Small intestine (tissue), 7 donors: Measurements from ENCODE around the gene MELK. TPM values are rescaled to one million over a fixed set of nuclear protein-coding genes. Genes with fewer than 3 reads are reported as not detected.
"Not testable (repeated sequence)": the region's sequence is repeated elsewhere in the genome, so short reads cannot be mapped to it uniquely, and the experiment has no call there.

Experiments
- DNase-seq, 2 donors: peaks; one replicate each; pipeline versions ENCODE4 v3.0.0 to v3.0.0-alpha.2; 2013
- FAIRE-seq: peaks from 2 replicates; lab custom pipeline; 2012; peaks lifted over from hg19 to GRCh38; lab: Jason Lieb, UNC
- H3K27ac ChIP-seq, 3 donors: one replicate each; pipeline ENCODE4 v1.5.1; 2013; ENCODE audit warnings: low read length in 2 of 3, mild to moderate bottlenecking in 2 of 3, control low read depth in 1 of 3, inconsistent platforms in 1 of 3, low read depth in 1 of 3, moderate library complexity in 1 of 3
- H3K27me3 ChIP-seq, 3 donors: one replicate each; pipeline ENCODE4 v1.6.1; 2013; ENCODE audit warnings: low read length in 3 of 3, inconsistent platforms in 1 of 3; ENCODE audit not compliant: control insufficient read depth in 3 of 3, insufficient read depth in 3 of 3
- H3K36me3 ChIP-seq, 3 donors: one replicate each; pipeline ENCODE4 v1.6.1; 2013; ENCODE audit warnings: low read length in 3 of 3, inconsistent platforms in 1 of 3, low read depth in 1 of 3, mild to moderate bottlenecking in 1 of 3, moderate library complexity in 1 of 3; ENCODE audit not compliant: control insufficient read depth in 3 of 3, insufficient read depth in 2 of 3
- H3K4me1 ChIP-seq, 3 donors: one replicate each; pipeline ENCODE4 v1.6.1; 2013; ENCODE audit warnings: low read length in 2 of 3, inconsistent platforms in 1 of 3, low read depth in 1 of 3, mild to moderate bottlenecking in 1 of 3, moderate library complexity in 1 of 3; ENCODE audit not compliant: control insufficient read depth in 3 of 3, insufficient read depth in 2 of 3
- H3K4me3 ChIP-seq, 3 donors: one replicate each; pipeline ENCODE4 v1.5.1; 2013; ENCODE audit warnings: low read length in 3 of 3, control low read depth in 1 of 3, inconsistent platforms in 1 of 3, low read depth in 1 of 3, mild to moderate bottlenecking in 1 of 3, moderate library complexity in 1 of 3
- H3K9me3 ChIP-seq, 2 donors: one replicate each; pipeline ENCODE4 v1.6.1; 2013; ENCODE audit warnings: low read depth in 1 of 2, low read length in 1 of 2; ENCODE audit not compliant: control insufficient read depth in 2 of 2, insufficient read depth in 1 of 2
- WGBS, 3 donors: extraction: QIAGEN DNeasy Blood & Tissue Kit; methylation state at CpG; one replicate each; pipeline ENCODE4 v1.1.7; 2013; 5-methylcytosine and 5-hydroxymethylcytosine counted together
- polyA plus RNA-seq, 4 donors: library from polyadenylated mRNA; stranded (reverse) in 3 of 4; unstranded in 1 of 4; fragments of 200-250 nt in 3 of 4; fragments of 120-200 nt in 1 of 4; gene quantifications; one replicate each; pipeline versions ENCODE4 v1.2.1 to v1.2.3, GENCODE V29; 2013
- donor health status: healthy with polysubstance abuse.
- donor health status: control.
- donor health status: control.
- donor health status: Bipolar disorder and iron deficiency.
- donor health status: healthy.

MELK gene
- polyA plus RNA-seq, 4 donors: 0.81 to 13.8 (median 6.5) TPM

GRCh38 chr9:36566813-36567221 lies 5.9 kb upstream of the MELK start:
- H3K27ac ChIP-seq: no peak overlapping the region
- H3K4me1 ChIP-seq: no peaks in the 10 kb centered on the region
- 71 to 76% (median 75%) methylated on average over 8 of the region's 8 CpGs for WGBS, 3 donors
- no peaks in the 10 kb centered on the region for H3K27me3 ChIP-seq
- H3K36me3 ChIP-seq: no peaks in the 10 kb centered on the region
- DNase-seq: no peak
- no peak for FAIRE-seq
- no peak overlapping the region for H3K4me3 ChIP-seq
- H3K9me3 ChIP-seq: no peaks in the 10 kb centered on the region

- FAIRE-seq: not testable (repeated sequence)
Observed at GRCh38 chr9:36568681-36569080, 4.0 kb upstream of the MELK start.

GRCh38 chr9:36571333-36571732 lies 1.4 kb upstream of the MELK start:
- peaks cover 0 to 8% (median 0%) of the 10 kb centered on the region in 3 donors for H3K4me1 ChIP-seq
- H3K27ac ChIP-seq: no peak overlapping the region
- no peaks in the 10 kb centered on the region for H3K27me3 ChIP-seq
- H3K36me3 ChIP-seq: no peaks in the 10 kb centered on the region
- DNase-seq (no peak), FAIRE-seq (no peak)
- WGBS, 3 donors: 82 to 85% (median 83%) methylated on average over 2 of the region's 2 CpGs
- no peaks in the 10 kb centered on the region for H3K9me3 ChIP-seq
- no peak overlapping the region for H3K4me3 ChIP-seq

More at GRCh38 chr9:36568681-36569080, 4.0 kb upstream of the MELK start:
- not testable (repeated sequence) for H3K27me3 ChIP-seq, H3K27ac ChIP-seq, H3K9me3 ChIP-seq, H3K4me1 ChIP-seq, H3K4me3 ChIP-seq, DNase-seq, H3K36me3 ChIP-seq
- 77 to 85% (median 80%) methylated on average over 4 of the region's 4 CpGs for WGBS, 3 donors

- H3K4me1 ChIP-seq, H3K27me3 ChIP-seq, FAIRE-seq, H3K27ac ChIP-seq, DNase-seq, H3K36me3 ChIP-seq, H3K9me3 ChIP-seq: not testable (repeated sequence)
- H3K4me3 ChIP-seq: peak overlapping the region in 1 of 3 donors; percentile 99
- WGBS, 3 donors: 87 to 91% (median 88%) methylated on average over 8 of the region's 8 CpGs
Observed at GRCh38 chr9:36574045-36574444, 1.4 kb downstream of the MELK start.

- H3K36me3 ChIP-seq: no peaks in the 10 kb centered on the region
- WGBS, 3 donors: 41 to 58% (median 55%) methylated on average over 2 of the region's 2 CpGs
- FAIRE-seq: no peak
Observed at GRCh38 chr9:36575411-36575882, 2.8 kb downstream of the MELK start.

GRCh38 chr9:36576866-36577265 lies 4.2 kb downstream of the MELK start:
- H3K4me1 ChIP-seq: peaks cover 0 to 8% (median 0%) of the 10 kb centered on the region in 3 donors
- 92 to 97% (median 95%) methylated on average over 3 of the region's 3 CpGs for WGBS, 3 donors

More at GRCh38 chr9:36575411-36575882, 2.8 kb downstream of the MELK start:
- DNase-seq: no peak
- Histone ChIP-seq H3K4me3 (no peak overlapping the region), H3K27ac (no peak overlapping the region), H3K9me3 (no peaks in the 10 kb centered on the region), H3K4me1 (peaks cover 0 to 8% (median 0%) of the 10 kb centered on the region in 3 donors), H3K27me3 (no peaks in the 10 kb centered on the region)

GRCh38 chr9:36584620-36585460 lies 12.1 kb downstream of the MELK start:
- WGBS, 3 donors: 93 to 97% (median 95%) methylated on average over 7 of the region's 7 CpGs
- Histone ChIP-seq H3K9me3 (no peaks in the 10 kb centered on the region), H3K4me1 (no peaks in the 10 kb centered on the region), H3K27ac (no peak overlapping the region), H3K4me3 (no peak overlapping the region), H3K36me3 (peaks cover 0 to 2% (median 0%) of the 10 kb centered on the region in 3 donors), H3K27me3 (no peaks in the 10 kb centered on the region)
- no peak for FAIRE-seq
- no peak for DNase-seq

More at GRCh38 chr9:36576866-36577265, 4.2 kb downstream of the MELK start:
- H3K9me3 ChIP-seq: no peaks in the 10 kb centered on the region
- DNase-seq (no peak), FAIRE-seq (no peak)
- H3K36me3 ChIP-seq: no peaks in the 10 kb centered on the region
- H3K27me3 ChIP-seq: no peaks in the 10 kb centered on the region
- no peak overlapping the region for H3K27ac ChIP-seq
- no peak overlapping the region for H3K4me3 ChIP-seq

GRCh38 chr9:36590231-36590630 lies 17.5 kb downstream of the MELK start:
- no peak overlapping the region for H3K4me3 ChIP-seq
- FAIRE-seq (no peak), DNase-seq (no peak)
- H3K27ac ChIP-seq: no peak overlapping the region
- H3K9me3 ChIP-seq: no peaks in the 10 kb centered on the region
- H3K36me3 ChIP-seq: peaks cover 0 to 10% (median 0%) of the 10 kb centered on the region in 3 donors
- H3K27me3 ChIP-seq: no peaks in the 10 kb centered on the region
- no peaks in the 10 kb centered on the region for H3K4me1 ChIP-seq
- WGBS, 3 donors: 83 to 100% (median 84%) methylated on average over 1 of the region's 1 CpG
